Calu3 (cell line): ENCODE results near the gene PARP9. TPM values are rescaled to one million over a fixed set of nuclear protein-coding genes. Genes with fewer than 3 reads are reported as not detected.

ENCODE experiments used
- BruUV-seq: library from RNA; stranded (reverse); fragments of 400-500 nt; replicated peaks from 2 replicates; lab custom pipeline; 2021; lab: Mats Ljungman, UMichigan
- CTCF ChIA-PET: fragments of 300-600 bp; sonication (Branson Sonifier 250); formaldehyde crosslinking; loops from one replicate; lab custom pipeline; 2022; ENCODE audit warnings: antibody characterized with exemption; lab: Charles Lee
- DNase-seq: peaks from one replicate; pipeline ENCODE4 v3.0.0; 2022
- H3K27ac Mint-ChIP-seq: one replicate; pipeline ENCODE4 v1.8.0; 2022; ENCODE audit warnings: mixed read lengths; ENCODE audit not compliant: unreplicated experiment
- H3K27me3 Mint-ChIP-seq: one replicate; pipeline ENCODE4 v1.8.0; 2022; ENCODE audit warnings: mixed read lengths; ENCODE audit not compliant: unreplicated experiment
- H3K36me3 Mint-ChIP-seq: one replicate; pipeline ENCODE4 v1.8.0; 2022; ENCODE audit warnings: mild to moderate bottlenecking, moderate library complexity, mixed read lengths; ENCODE audit not compliant: insufficient read depth, unreplicated experiment
- H3K4me1 Mint-ChIP-seq: one replicate; pipeline ENCODE4 v1.8.0; 2022; ENCODE audit warnings: mild to moderate bottlenecking, low read depth, mixed read lengths; ENCODE audit not compliant: unreplicated experiment
- H3K4me3 Mint-ChIP-seq: one replicate; pipeline ENCODE4 v1.8.0; 2022; ENCODE audit warnings: mild to moderate bottlenecking, low read depth, moderate library complexity, mixed read lengths; ENCODE audit not compliant: unreplicated experiment
- H3K9me3 Mint-ChIP-seq: one replicate; pipeline ENCODE4 v1.8.0; 2022; ENCODE audit warnings: low read depth, mixed read lengths; ENCODE audit not compliant: unreplicated experiment
- CTCF ChIP-seq: fragments of 200-600 bp; IDR thresholded peaks from one replicate; pipeline ENCODE4 v1.8.0; 2022; ENCODE audit warnings: antibody characterized with exemption; ENCODE audit not compliant: unreplicated experiment
- intact Hi-C: fragments of 100-400 bp; cut with micrococcal nuclease; formaldehyde crosslinking; loops from one replicate; pipeline ENCODE4 v1.10.0; 2022; ENCODE audit not compliant: unreplicated experiment
- total RNA-seq: library from RNA; stranded (reverse); gene quantifications from 2 replicates; pipeline ENCODE4 v1.2.3, GENCODE V29; 2022

PARP9 gene
- total RNA-seq, 1 experiment from 2014 or later = 71.2 TPM

GRCh38 chr3:122520861-122521260 lies 43.2 kb downstream of the PARP9 start:
- intact Hi-C loops = no loop called here
- peak overlapping the region; percentile 66 for H3K27ac Mint-ChIP-seq
- no peak for DNase-seq
- peaks cover 3% of the 10 kb centered on the region for H3K9me3 Mint-ChIP-seq
- H3K36me3 Mint-ChIP-seq = no peaks in the 10 kb centered on the region
- TF ChIP-seq CTCF = no peak
- H3K4me1 Mint-ChIP-seq = peaks cover 7% of the 10 kb centered on the region
- H3K4me3 Mint-ChIP-seq = no peak overlapping the region
- no peaks in the 10 kb centered on the region for H3K27me3 Mint-ChIP-seq
- CTCF ChIA-PET = no interaction called here
- BruUV-seq = no TSS peak

DNA sequence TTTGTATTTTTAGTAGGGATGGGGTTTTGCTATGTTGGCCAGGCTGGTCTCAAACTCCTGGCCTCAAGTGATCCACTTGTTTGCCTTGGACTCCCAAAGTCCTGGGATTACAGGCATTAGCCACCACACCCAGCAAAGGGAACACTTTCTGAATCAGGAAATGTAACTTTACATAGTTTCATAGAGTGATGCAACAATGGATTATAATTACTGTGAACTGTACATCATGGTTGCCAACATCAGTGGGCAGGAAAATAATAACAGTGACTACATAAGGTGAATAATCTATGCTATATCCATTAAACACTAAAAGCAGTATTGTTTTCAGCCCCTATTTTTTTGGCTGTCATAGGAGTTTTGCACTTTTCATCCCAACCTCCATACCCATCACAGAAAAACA lies 44.4 kb downstream of the PARP9 start:
- Mint-ChIP-seq H3K27ac (no peak overlapping the region), H3K27me3 (no peaks in the 10 kb centered on the region), H3K4me3 (no peak overlapping the region), H3K36me3 (peaks cover 5% of the 10 kb centered on the region), H3K9me3 (peaks cover 3% of the 10 kb centered on the region), H3K4me1 (peaks cover 16% of the 10 kb centered on the region)
- DNase-seq = no peak
- CTCF ChIA-PET = no interaction called here
- TF ChIP-seq CTCF = no peak
- BruUV-seq = no TSS peak
- intact Hi-C loops = no loop called here

DNA sequence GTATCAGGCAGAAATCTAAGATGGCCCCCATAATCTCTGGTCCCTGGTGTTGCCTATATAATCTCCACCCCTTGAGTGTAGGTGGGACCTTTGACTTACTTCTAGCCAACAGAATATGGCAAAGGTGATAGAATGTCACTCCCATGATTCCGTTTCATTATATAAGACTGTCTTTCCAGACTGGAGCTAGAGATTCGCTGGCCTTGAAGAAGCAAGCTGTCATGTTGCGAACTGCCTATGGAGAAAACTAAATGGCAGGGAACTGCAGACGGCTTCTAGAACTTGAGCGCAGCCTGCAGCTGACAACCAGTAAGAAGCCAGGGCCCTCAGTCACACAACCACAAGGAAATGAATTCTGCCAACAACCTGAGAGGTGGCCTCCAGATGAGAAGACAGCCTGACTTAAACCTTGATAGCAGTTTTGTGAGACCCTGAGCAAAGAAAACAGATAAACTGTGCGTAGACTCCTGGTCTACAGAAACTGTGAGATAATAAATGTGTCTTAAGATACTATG lies 47.2 kb downstream of the PARP9 start:
- peaks cover 32% of the 10 kb centered on the region for H3K4me1 Mint-ChIP-seq
- DNase-seq = no peak
- CTCF ChIA-PET = interaction anchor here (0.5 kb wide), 1 partner anchor 970 kb away, joined by 3 read pairs; no protein-coding TSS in a partner anchor
- no peaks in the 10 kb centered on the region for H3K27me3 Mint-ChIP-seq
- no TSS peak for BruUV-seq
- intact Hi-C loops = no loop called here
- no peak overlapping the region for H3K4me3 Mint-ChIP-seq
- peaks cover 3% of the 10 kb centered on the region for H3K9me3 Mint-ChIP-seq
- H3K36me3 Mint-ChIP-seq = peaks cover 20% of the 10 kb centered on the region
- no peak for TF ChIP-seq CTCF
- no peak overlapping the region for H3K27ac Mint-ChIP-seq

- intact Hi-C loops = no loop called here
- Mint-ChIP-seq H3K27ac (no peak overlapping the region), H3K36me3 (peaks cover 20% of the 10 kb centered on the region), H3K4me1 (peaks cover 39% of the 10 kb centered on the region), H3K4me3 (no peak overlapping the region), H3K27me3 (no peaks in the 10 kb centered on the region), H3K9me3 (peaks cover 3% of the 10 kb centered on the region)
- DNase-seq = no peak
- CTCF ChIA-PET = no interaction called here
- TF ChIP-seq CTCF = no peak
- BruUV-seq = no TSS peak
Observed at GRCh38 chr3:122515870-122516269, 48.2 kb downstream of the PARP9 start.
